ENCODE results near the gene EGR4.

DNA sequence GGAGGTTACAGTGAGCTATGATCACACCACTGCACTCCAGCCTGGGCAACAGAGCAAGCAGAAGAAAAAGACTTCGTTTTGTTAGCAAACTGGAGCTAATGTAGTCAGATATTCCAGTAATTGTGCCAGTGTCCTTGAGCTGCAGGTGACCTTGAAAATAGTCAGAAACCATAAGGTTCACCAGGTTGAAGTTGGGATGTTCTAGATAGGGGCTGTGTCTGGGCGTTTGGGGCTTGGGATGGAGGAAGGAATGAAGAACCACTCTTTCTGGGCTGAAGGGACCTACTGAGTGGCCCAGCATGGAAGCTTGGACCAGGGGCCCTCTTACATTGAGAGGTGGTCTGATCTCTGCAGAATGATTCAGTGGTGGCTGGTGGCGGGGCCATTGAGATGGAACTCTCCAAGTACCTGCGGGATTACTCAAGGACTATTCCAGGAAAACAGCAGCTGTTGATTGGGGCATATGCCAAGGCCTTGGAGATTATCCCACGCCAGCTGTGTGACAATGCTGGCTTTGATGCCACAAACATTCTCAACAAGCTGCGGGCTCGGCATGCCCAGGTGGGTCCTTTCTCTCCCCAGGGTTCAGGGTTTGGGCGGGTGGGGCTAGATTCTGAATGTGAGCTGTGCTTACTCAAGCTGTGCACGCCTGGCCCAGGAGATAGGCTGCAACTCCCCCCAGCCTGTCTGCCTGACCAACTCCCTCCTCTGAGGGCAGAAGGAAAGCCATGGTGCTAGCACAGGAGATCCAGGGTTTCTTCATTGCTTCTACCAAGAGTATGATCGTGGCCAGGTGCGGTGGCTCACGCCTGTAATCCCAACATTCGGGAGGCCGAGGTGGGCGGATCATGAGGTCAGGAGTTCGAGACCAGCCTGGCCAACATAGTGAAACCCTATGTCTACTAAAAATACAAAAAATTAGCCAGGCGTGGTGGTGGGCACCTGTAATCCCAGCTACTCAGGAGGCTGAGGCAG lies 42.2 kb downstream of the EGR4 start:
- TF ChIP-seq, protein P1, sequence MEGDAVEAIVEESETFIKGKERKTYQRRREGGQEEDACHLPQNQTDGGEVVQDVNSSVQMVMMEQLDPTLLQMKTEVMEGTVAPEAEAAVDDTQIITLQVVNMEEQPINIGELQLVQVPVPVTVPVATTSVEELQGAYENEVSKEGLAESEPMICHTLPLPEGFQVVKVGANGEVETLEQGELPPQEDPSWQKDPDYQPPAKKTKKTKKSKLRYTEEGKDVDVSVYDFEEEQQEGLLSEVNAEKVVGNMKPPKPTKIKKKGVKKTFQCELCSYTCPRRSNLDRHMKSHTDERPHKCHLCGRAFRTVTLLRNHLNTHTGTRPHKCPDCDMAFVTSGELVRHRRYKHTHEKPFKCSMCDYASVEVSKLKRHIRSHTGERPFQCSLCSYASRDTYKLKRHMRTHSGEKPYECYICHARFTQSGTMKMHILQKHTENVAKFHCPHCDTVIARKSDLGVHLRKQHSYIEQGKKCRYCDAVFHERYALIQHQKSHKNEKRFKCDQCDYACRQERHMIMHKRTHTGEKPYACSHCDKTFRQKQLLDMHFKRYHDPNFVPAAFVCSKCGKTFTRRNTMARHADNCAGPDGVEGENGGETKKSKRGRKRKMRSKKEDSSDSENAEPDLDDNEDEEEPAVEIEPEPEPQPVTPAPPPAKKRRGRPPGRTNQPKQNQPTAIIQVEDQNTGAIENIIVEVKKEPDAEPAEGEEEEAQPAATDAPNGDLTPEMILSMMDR (IDR thresholded peaks at IDR 0.05; ENCODE audit: insufficient read depth, low read depth, low read length): no peak
- no peak for TF ChIP-seq EZH2 (IDR thresholded peaks at IDR 0.05; ENCODE audit: insufficient read depth, low read length)

Measured in astrocyte (in vitro differentiated cells and primary cell).